ENCODE results near the gene CFL2. TPM values are rescaled to one million over a fixed set of nuclear protein-coding genes. Genes with fewer than 3 reads are reported as not detected.

The CFL2 gene
- total and polyA plus RNA-seq, 2 of the 13 experiments (the other 11 are each of a cell fraction or from before 2014, with no cell fraction given) = 114 to 158 TPM

GRCh38 chr14:34713681-34714319, 593 bp downstream of the CFL2 start (continued):
- TF ChIP-seq ZBTB34 (CRISPR knock-in tag; IDR thresholded peaks at IDR 0.05) = peak; percentile 47; the same call in 1 of the 2 replicates
- TF ChIP-seq NFIB (CRISPR knock-in tag; IDR thresholded peaks at IDR 0.05; ENCODE audit: borderline replicate concordance) = no peak
- TF ChIP-seq LRRFIP1 (CRISPR knock-in tag; conservative IDR thresholded peaks at IDR 0.05) = 0 out of 2 replicates have a peak, but pooled peaks have one; percentile 50
- peak; percentile 61; the same call in 1 of the 2 replicates for TF ChIP-seq NAIF1 (CRISPR knock-in tag; IDR thresholded peaks at IDR 0.05; ENCODE audit: borderline replicate concordance)
- 0 out of 2 replicates have a peak, but pooled peaks have one; percentile 4 for TF ChIP-seq ZNF317 (CRISPR knock-in tag; IDR thresholded peaks at IDR 0.05)
- TF ChIP-seq TEAD3 (CRISPR knock-in tag; optimal IDR thresholded peaks at IDR 0.05; ENCODE audit: borderline replicate concordance) = peak; percentile 65
- 0 out of 2 replicates have a peak, but pooled peaks have one; percentile 39 for TF ChIP-seq ARNT2 (CRISPR knock-in tag; IDR thresholded peaks at IDR 0.05; ENCODE audit: low read depth)
- TF ChIP-seq SRSF4 (IDR thresholded peaks at IDR 0.05; ENCODE audit: low read depth, low read length, poor library complexity, severe bottlenecking) = no peak
- TF ChIP-seq ZNF263 (CRISPR knock-in tag; IDR thresholded peaks at IDR 0.05) = no peak
- 0 out of 2 replicates have a peak, but pooled peaks have one; percentile 13 for TF ChIP-seq CREB1 (IDR thresholded peaks at IDR 0.05)
- TF ChIP-seq CREB1 (CRISPR knock-in tag; IDR thresholded peaks at IDR 0.05) = no peak
- 0 out of 2 replicates have a peak, but pooled peaks have one; percentile 79 for TF ChIP-seq DNMT3B (CRISPR knock-in tag; conservative IDR thresholded peaks at IDR 0.05)
- peak; percentile 83; the same call in 1 of the 2 replicates for TF ChIP-seq ZNF816 (CRISPR knock-in tag; IDR thresholded peaks at IDR 0.05; ENCODE audit: borderline replicate concordance)
- TF ChIP-seq PAX8 (CRISPR knock-in tag; IDR thresholded peaks at IDR 0.05; ENCODE audit: borderline replicate concordance) = 0 out of 2 replicates have a peak, but pooled peaks have one; percentile 21
- TF ChIP-seq SMAD3 (CRISPR knock-in tag; IDR thresholded peaks at IDR 0.05) = 0 out of 2 replicates have a peak, but pooled peaks have one; percentile 13
- TF ChIP-seq MEF2D (CRISPR knock-in tag; IDR thresholded peaks at IDR 0.05) = peak; percentile 15; the same call in 1 of the 2 replicates
- 0 out of 2 replicates have a peak, but pooled peaks have one; percentile 26 for TF ChIP-seq ATF6 (CRISPR knock-in tag; conservative IDR thresholded peaks at IDR 0.05)
- TF ChIP-seq ZNF543 (CRISPR knock-in tag; IDR thresholded peaks at IDR 0.05) = 0 out of 2 replicates have a peak, but pooled peaks have one; percentile 4
- peak; percentile 11; the same call in 1 of the 2 replicates for TF ChIP-seq ZSCAN9 (CRISPR knock-in tag; IDR thresholded peaks at IDR 0.05; ENCODE audit: borderline replicate concordance)
- 0 out of 2 replicates have a peak, but pooled peaks have one; percentile 51 for TF ChIP-seq NFATC3 (CRISPR knock-in tag; IDR thresholded peaks at IDR 0.05)
- no peak for TF ChIP-seq ZKSCAN5 (CRISPR knock-in tag; IDR thresholded peaks at IDR 0.05)
- no peak for TF ChIP-seq KDM6A (CRISPR knock-in tag; IDR thresholded peaks at IDR 0.05; ENCODE audit: low read depth)
- TF ChIP-seq SNAPC2 (CRISPR knock-in tag; IDR thresholded peaks at IDR 0.05) = peak; percentile 55; the same call in 1 of the 2 replicates
- TF ChIP-seq TBX2 (CRISPR knock-in tag; IDR thresholded peaks at IDR 0.05; ENCODE audit: borderline replicate concordance) = peak; percentile 7; the same call in 1 of the 2 replicates
- peak; percentile 59 for TF ChIP-seq ZNF44 (CRISPR knock-in tag; IDR thresholded peaks at IDR 0.05)

Measured in HepG2 (cell line).